Gastroesophageal sphincter (tissue), 3 donors: ENCODE measurements around the gene SOX5.
"Not testable (repeated sequence)": the region's sequence is repeated elsewhere in the genome, so short reads cannot be mapped to it uniquely, and the experiment has no call there.

Experiments used
- CTCF ChIP-seq, 4 experiments: fragments of 200-600 bp in 2 of 4; fragments of 450-650 bp in 2 of 4; sonication (generic) in 1 of 4; IDR thresholded peaks; one replicate each; pipeline ENCODE4 v1.5.1; 2017 to 2019; ENCODE audit warnings: antibody characterized with exemption in 4 of 4, mild to moderate bottlenecking in 2 of 4, moderate library complexity in 2 of 4
- EP300 ChIP-seq: sonication (generic); formaldehyde crosslinking; IDR thresholded peaks from one replicate; pipeline ENCODE4 v1.6.1; 2017; ENCODE audit warnings: antibody characterized with exemption, mild to moderate bottlenecking
- POLR2A ChIP-seq, 2 donors: fragments of 450-650 bp; IDR thresholded peaks; one replicate each; pipeline ENCODE4 v1.6.1; 2017; ENCODE audit warnings: antibody characterized with exemption in 2 of 2, mild to moderate bottlenecking in 2 of 2, moderate library complexity in 1 of 2
- POLR2AphosphoS5 ChIP-seq: sonication (generic); formaldehyde crosslinking; IDR thresholded peaks from one replicate; pipeline ENCODE4 v1.6.1; 2017; ENCODE audit warnings: antibody characterized with exemption

- not testable (repeated sequence) for TF ChIP-seq EP300; CTCF (IDR thresholded peaks at IDR 0.05); POLR2A (IDR thresholded peaks at IDR 0.05); POLR2AphosphoS5
Measured at GRCh38 chr12:23876618-23877017, 72.9 kb downstream of the SOX5 start.
